ENCODE data around the gene ZNF831.
A peak's percentile ranks its signal among the peaks of the same experiment; 100 is the strongest.

ZNF831 gene

GRCh38 chr20:59163631-59164530, at the start of gene ZNF831:
Gene ZNF831, plus strand, starts transcription at chr20:59163821. Its CDS starts 27,199 bp downstream, at chr20:59191020.
- peak within 1 kb of the TSS; percentile 53 to 58 for H3K4me3 ChIP-seq (ENCODE audit: low read depth in 1 of 2, low read length in 1 of 2)
- H3K4me1 ChIP-seq (ENCODE audit: control insufficient read depth in 1 of 2, insufficient read depth in 1 of 2, low read depth in 1 of 2, low read length in 1 of 2), result peaks cover 31 to 35% of the 10 kb centered on the region in 2 experiments
- H3K9me3 ChIP-seq, result no peaks in the 10 kb centered on the region
- no peak for TF ChIP-seq CTCF (IDR thresholded peaks at IDR 0.05)
- H3K36me3 ChIP-seq, result no peaks in the 10 kb centered on the region
- H3K27me3 ChIP-seq, result peaks cover 16% of the 10 kb centered on the region
- peak within 1 kb of the TSS; percentile 90 for H3K27ac ChIP-seq

GRCh38 chr20:59117526-59117925, 46.1 kb upstream of the ZNF831 start:
- no peaks in the 10 kb centered on the region for H3K36me3 ChIP-seq

GRCh38 chr20:59118855-59119254, 44.8 kb upstream of the ZNF831 start:
- no peak for TF ChIP-seq CTCF (IDR thresholded peaks at IDR 0.05)

More at GRCh38 chr20:59117526-59117925, 46.1 kb upstream of the ZNF831 start:
- Histone ChIP-seq H3K4me3 (ENCODE audit: low read depth in 1 of 2, low read length in 1 of 2) (no peak overlapping the region), H3K4me1 (ENCODE audit: control insufficient read depth in 1 of 2, insufficient read depth in 1 of 2, low read depth in 1 of 2, low read length in 1 of 2) (peaks cover 27 to 28% of the 10 kb centered on the region in 2 experiments), H3K27ac (no peak overlapping the region), H3K27me3 (no peaks in the 10 kb centered on the region), H3K9me3 (no peaks in the 10 kb centered on the region)
- TF ChIP-seq CTCF (IDR thresholded peaks at IDR 0.05), result no peak

GRCh38 chr20:59120491-59120890, 43.1 kb upstream of the ZNF831 start:
- peak overlapping the region; percentile 75 for H3K27ac ChIP-seq
- no peak for TF ChIP-seq CTCF (IDR thresholded peaks at IDR 0.05)

More at GRCh38 chr20:59118855-59119254, 44.8 kb upstream of the ZNF831 start:
- Histone ChIP-seq H3K27me3 (no peaks in the 10 kb centered on the region), H3K4me1 (ENCODE audit: control insufficient read depth in 1 of 2, insufficient read depth in 1 of 2, low read depth in 1 of 2, low read length in 1 of 2) (peaks cover 39% of the 10 kb centered on the region in 2 experiments), H3K4me3 (ENCODE audit: low read depth in 1 of 2, low read length in 1 of 2) (no peak overlapping the region), H3K9me3 (no peaks in the 10 kb centered on the region), H3K36me3 (no peaks in the 10 kb centered on the region), H3K27ac (no peak overlapping the region)

GRCh38 chr20:59120919-59121318, 42.7 kb upstream of the ZNF831 start:
- no peak for TF ChIP-seq CTCF (IDR thresholded peaks at IDR 0.05)
- Histone ChIP-seq H3K4me1 (ENCODE audit: control insufficient read depth in 1 of 2, insufficient read depth in 1 of 2, low read depth in 1 of 2, low read length in 1 of 2) (peaks cover 39% of the 10 kb centered on the region in 2 experiments), H3K27me3 (no peaks in the 10 kb centered on the region), H3K36me3 (no peaks in the 10 kb centered on the region), H3K4me3 (ENCODE audit: low read depth in 1 of 2, low read length in 1 of 2) (no peak overlapping the region), H3K27ac (peak overlapping the region; percentile 75), H3K9me3 (no peaks in the 10 kb centered on the region)

More at GRCh38 chr20:59120491-59120890, 43.1 kb upstream of the ZNF831 start:
- Histone ChIP-seq H3K4me1 (ENCODE audit: control insufficient read depth in 1 of 2, insufficient read depth in 1 of 2, low read depth in 1 of 2, low read length in 1 of 2) (peaks cover 39% of the 10 kb centered on the region in 2 experiments), H3K4me3 (ENCODE audit: low read depth in 1 of 2, low read length in 1 of 2) (no peak overlapping the region), H3K36me3 (no peaks in the 10 kb centered on the region), H3K27me3 (no peaks in the 10 kb centered on the region), H3K9me3 (no peaks in the 10 kb centered on the region)
